OCI-LY7 (cell line): ENCODE data around the gene TMEM179. TPM values are rescaled to one million over a fixed set of nuclear protein-coding genes. Genes with fewer than 3 reads are reported as not detected.
"Not testable (repeated sequence)": the region's sequence is repeated elsewhere in the genome, so short reads cannot be mapped to it uniquely, and the experiment has no call there.

Experiments used
- BruUV-seq: library from RNA; stranded (reverse); fragments of 400-500 nt; replicated peaks from 2 replicates; lab custom pipeline; 2021; lab: Mats Ljungman, UMichigan
- CTCF ChIA-PET: fragments of 300-600 bp; sonication (Branson Sonifier 250); formaldehyde crosslinking; loops from one replicate; lab custom pipeline; 2022; ENCODE audit warnings: antibody characterized with exemption; ENCODE audit not compliant: unreplicated experiment; lab: Charles Lee
- POLR2A ChIA-PET: fragments of 300-600 bp; sonication (Branson Sonifier 250); formaldehyde crosslinking; loops from one replicate; lab custom pipeline; 2022; ENCODE audit warnings: antibody characterized with exemption; lab: Charles Lee
- DNase-seq: peaks from one replicate; pipeline ENCODE4 v3.0.0-alpha.2; 2015; ENCODE audit warnings: low spot score
- H2AFZ ChIP-seq: fragments of 200-600 bp; sonication (generic), shearing (Covaris generic); 2 replicates; pipeline ENCODE4 v1.6.1; 2014; ENCODE audit warnings: mild to moderate bottlenecking, antibody characterized with exemption, low read length, moderate library complexity
- H3K27ac ChIP-seq: fragments of 200-600 bp; sonication (generic); 2 replicates; pipeline ENCODE4 v1.5.1; 2014; ENCODE audit warnings: mixed run types, low read depth, mild to moderate bottlenecking, moderate library complexity, low read length, inconsistent platforms; ENCODE audit not compliant: poor library complexity, severe bottlenecking
- H3K36me3 ChIP-seq: fragments of 200-600 bp; sonication (generic); 2 replicates; pipeline ENCODE4 v1.6.1; 2014; ENCODE audit warnings: mild to moderate bottlenecking, antibody characterized with exemption, low read length, moderate library complexity, mixed read lengths; ENCODE audit not compliant: insufficient read depth
- H3K4me1 ChIP-seq: fragments of 200-600 bp; sonication (generic); 2 replicates; pipeline ENCODE4 v1.5.1; 2014; ENCODE audit warnings: mild to moderate bottlenecking, low read length; ENCODE audit not compliant: insufficient read depth, poor library complexity, severe bottlenecking
- H3K4me2 ChIP-seq: fragments of 200-600 bp; sonication (generic); 2 replicates; pipeline ENCODE4 v1.6.1; 2014; ENCODE audit warnings: mild to moderate bottlenecking, low read length
- H3K4me3 ChIP-seq: fragments of 200-600 bp; sonication (generic); 2 replicates; pipeline ENCODE4 v1.5.1; 2014; ENCODE audit warnings: mild to moderate bottlenecking, low read depth, low read length; ENCODE audit not compliant: poor library complexity, severe bottlenecking
- H3K79me2 ChIP-seq: fragments of 200-600 bp; sonication (generic); 2 replicates; pipeline ENCODE4 v1.6.1; 2016; ENCODE audit warnings: low read depth, mild to moderate bottlenecking, low read length, moderate library complexity, mixed read lengths; ENCODE audit not compliant: insufficient read depth
- H3K9me2 ChIP-seq: fragments of 200-600 bp; sonication (generic); 2 replicates; pipeline ENCODE4 v1.6.1; 2016; ENCODE audit warnings: mild to moderate bottlenecking, low read length, mixed read lengths; ENCODE audit not compliant: insufficient read depth
- H3K9me3 ChIP-seq: fragments of 200-600 bp; sonication (generic); 2 replicates; pipeline ENCODE4 v1.6.1; 2014; ENCODE audit warnings: mild to moderate bottlenecking, mixed run types, low read length, mixed read lengths
- H4K20me1 ChIP-seq: fragments of 200-600 bp; sonication (generic); 2 replicates; pipeline ENCODE4 v1.6.1; 2014; ENCODE audit warnings: mild to moderate bottlenecking, antibody characterized with exemption, low read length, moderate library complexity, mixed read lengths; ENCODE audit not compliant: insufficient read depth
- EZH2phosphoT487 ChIP-seq: fragments of 200-600 bp; sonication (generic); IDR thresholded peaks from 2 replicates; pipeline ENCODE4 v1.6.1; 2018; ENCODE audit warnings: low read depth, borderline replicate concordance, mild to moderate bottlenecking, mixed run types, antibody characterized with exemption, low read length, moderate library complexity, mixed read lengths
- intact Hi-C: fragments of 100-400 bp; cut with micrococcal nuclease; formaldehyde crosslinking; loops from one replicate; pipeline ENCODE4 v1.10.0; 2022; ENCODE audit not compliant: unreplicated experiment
- total RNA-seq, 2 experiments: library from RNA; depleted of rRNA in 1 of 2; stranded (reverse); fragments of >200 nt in 1 of 2; shearing (Covaris generic) in 1 of 2; gene quantifications; 2 replicates each; pipeline ENCODE4 v1.2.3, GENCODE V29; 2014 to 2022
- TF ChIP-seq, protein P1 (sequence below): fragments of 200-600 bp; sonication (generic); conservative IDR thresholded peaks from 2 replicates; pipeline ENCODE4 v1.5.1; 2014; ENCODE audit warnings: mild to moderate bottlenecking, antibody characterized with exemption, low read length, moderate library complexity, mixed read lengths

Gene TMEM179
- total RNA-seq, 2 experiments from 2014 or later = not detected

GRCh38 chr14:104637546-104638003 is 33.0 kb upstream of the TMEM179 start:
- no peaks in the 10 kb centered on the region for H4K20me1 ChIP-seq
- no peak overlapping the region for H2AFZ ChIP-seq
- no peaks in the 10 kb centered on the region for H3K36me3 ChIP-seq
- intact Hi-C loops = no loop called here
- DNase-seq = no peak
- H3K9me3 ChIP-seq = no peaks in the 10 kb centered on the region
- H3K4me2 ChIP-seq = no peak overlapping the region
- H3K27ac ChIP-seq = no peak overlapping the region
- TF ChIP-seq, protein P1, sequence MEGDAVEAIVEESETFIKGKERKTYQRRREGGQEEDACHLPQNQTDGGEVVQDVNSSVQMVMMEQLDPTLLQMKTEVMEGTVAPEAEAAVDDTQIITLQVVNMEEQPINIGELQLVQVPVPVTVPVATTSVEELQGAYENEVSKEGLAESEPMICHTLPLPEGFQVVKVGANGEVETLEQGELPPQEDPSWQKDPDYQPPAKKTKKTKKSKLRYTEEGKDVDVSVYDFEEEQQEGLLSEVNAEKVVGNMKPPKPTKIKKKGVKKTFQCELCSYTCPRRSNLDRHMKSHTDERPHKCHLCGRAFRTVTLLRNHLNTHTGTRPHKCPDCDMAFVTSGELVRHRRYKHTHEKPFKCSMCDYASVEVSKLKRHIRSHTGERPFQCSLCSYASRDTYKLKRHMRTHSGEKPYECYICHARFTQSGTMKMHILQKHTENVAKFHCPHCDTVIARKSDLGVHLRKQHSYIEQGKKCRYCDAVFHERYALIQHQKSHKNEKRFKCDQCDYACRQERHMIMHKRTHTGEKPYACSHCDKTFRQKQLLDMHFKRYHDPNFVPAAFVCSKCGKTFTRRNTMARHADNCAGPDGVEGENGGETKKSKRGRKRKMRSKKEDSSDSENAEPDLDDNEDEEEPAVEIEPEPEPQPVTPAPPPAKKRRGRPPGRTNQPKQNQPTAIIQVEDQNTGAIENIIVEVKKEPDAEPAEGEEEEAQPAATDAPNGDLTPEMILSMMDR = no peak
- TF ChIP-seq EZH2phosphoT487 = no peak
- ChIA-PET CTCF (no interaction called here), POLR2A (no interaction called here)
- no TSS peak for BruUV-seq
- H3K9me2 ChIP-seq = no peaks in the 10 kb centered on the region
- no peaks in the 10 kb centered on the region for H3K4me1 ChIP-seq
- no peaks in the 10 kb centered on the region for H3K79me2 ChIP-seq
- no peak overlapping the region for H3K4me3 ChIP-seq

DNA sequence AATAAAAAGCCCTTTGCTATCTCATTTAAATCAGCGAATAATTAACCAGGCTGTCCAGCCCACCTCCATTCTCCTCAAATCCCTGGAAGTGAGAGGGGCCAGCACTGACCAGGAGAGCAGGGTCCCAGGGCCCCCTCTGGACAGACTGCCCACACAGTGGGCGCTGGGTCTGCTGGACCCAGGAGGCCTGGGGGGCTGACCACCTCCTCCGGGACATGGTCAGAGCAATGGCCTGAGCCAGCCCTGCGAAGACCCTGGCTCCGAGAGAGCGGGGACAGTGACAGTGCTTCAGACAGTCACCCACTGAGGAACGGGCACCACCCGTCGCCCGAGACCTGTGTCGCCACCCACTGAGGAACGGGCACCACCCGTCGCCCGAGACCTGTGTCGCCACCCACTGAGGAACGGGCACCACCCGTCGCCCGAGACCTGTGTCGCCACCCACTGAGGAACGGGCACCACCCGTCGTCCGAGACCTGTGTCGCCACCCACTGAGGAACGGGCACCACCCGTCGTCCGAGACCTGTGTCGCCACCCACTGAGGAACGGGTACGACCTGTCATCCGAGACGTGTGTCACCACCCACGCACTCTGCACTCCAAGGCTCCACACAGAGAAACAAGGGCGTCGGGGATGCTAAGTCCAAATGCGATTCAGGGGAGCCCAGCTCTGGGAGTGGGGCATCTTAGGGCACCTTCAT is 32.4 kb upstream of the TMEM179 start:
- H3K9me3 ChIP-seq, H2AFZ ChIP-seq, H3K4me1 ChIP-seq, H3K36me3 ChIP-seq, H3K4me3 ChIP-seq, POLR2A ChIA-PET, H3K4me2 ChIP-seq, CTCF ChIA-PET, DNase-seq, H3K27ac ChIP-seq, H3K9me2 ChIP-seq, BruUV-seq, intact Hi-C loops, H4K20me1 ChIP-seq, H3K79me2 ChIP-seq: not testable (repeated sequence)

DNA sequence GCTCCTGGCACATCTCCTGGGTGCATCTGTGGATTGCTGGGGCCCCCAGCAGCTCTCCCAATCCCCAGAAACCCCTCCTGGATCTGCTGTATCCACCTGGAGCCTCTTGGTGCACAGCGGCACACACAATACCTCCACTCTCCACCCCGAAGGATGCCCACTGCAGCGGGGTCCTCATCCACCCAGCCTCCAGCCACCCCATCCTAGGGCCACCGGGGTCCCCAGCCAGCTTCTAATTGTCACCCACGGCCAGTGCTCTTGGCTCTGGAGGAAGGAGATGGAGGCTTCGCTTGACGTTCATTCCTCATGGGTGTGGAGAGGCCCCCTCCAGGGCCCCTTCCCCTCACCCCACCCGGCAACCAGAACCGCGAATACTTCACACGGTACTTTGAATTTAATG is 31.6 kb upstream of the TMEM179 start:
- no TSS peak for BruUV-seq
- no peak overlapping the region for H3K4me3 ChIP-seq

More for the DNA sequence above, 31.6 kb upstream of the TMEM179 start:
- Histone ChIP-seq H4K20me1 (no peaks in the 10 kb centered on the region), H3K79me2 (no peaks in the 10 kb centered on the region), H3K9me2 (no peaks in the 10 kb centered on the region), H3K36me3 (no peaks in the 10 kb centered on the region), H3K4me1 (no peaks in the 10 kb centered on the region), H3K9me3 (no peaks in the 10 kb centered on the region), H3K27ac (no peak overlapping the region), H3K4me2 (no peak overlapping the region), H2AFZ (no peak overlapping the region)
- CTCF ChIA-PET = no interaction called here
- POLR2A ChIA-PET = no interaction called here
- no peak for DNase-seq
- intact Hi-C loops = no loop called here
- TF ChIP-seq, protein P1 = no peak
- no peak for TF ChIP-seq EZH2phosphoT487
